Fibroblast of lung (primary cell): ENCODE results near the gene DMXL1. TPM values are rescaled to one million over a fixed set of nuclear protein-coding genes. Genes with fewer than 3 reads are reported as not detected.
A peak's percentile ranks its signal among the peaks of the same experiment; 100 is the strongest.
"Not testable (repeated sequence)": the region's sequence is repeated elsewhere in the genome, so short reads cannot be mapped to it uniquely, and the experiment has no call there.

Experiments
- DNase-seq, 2 donors: peaks; one replicate each; pipeline versions ENCODE4 v3.0.0 to v3.0.0-alpha.2; 2010; ENCODE audit warnings: low read depth in 2 of 2
- H2AFZ ChIP-seq: 2 replicates; pipeline ENCODE4 v1.5.1; 2012; ENCODE audit warnings: low read length, control low read depth, inconsistent platforms
- H3K27ac ChIP-seq: 2 replicates; pipeline ENCODE4 v1.5.1; 2011; ENCODE audit warnings: low read length, control low read depth; ENCODE audit not compliant: insufficient read depth
- H3K27me3 ChIP-seq: 2 replicates; pipeline ENCODE4 v1.5.1; 2011; ENCODE audit warnings: mild to moderate bottlenecking, low read length; ENCODE audit not compliant: control insufficient read depth, insufficient read depth
- H3K36me3 ChIP-seq: 2 replicates; pipeline ENCODE4 v1.5.1; 2011; ENCODE audit warnings: low read length; ENCODE audit not compliant: control insufficient read depth, insufficient read depth
- H3K4me1 ChIP-seq: 2 replicates; pipeline ENCODE4 v1.5.1; 2011; ENCODE audit warnings: low read length; ENCODE audit not compliant: control insufficient read depth, insufficient read depth; ENCODE audit errors: extremely low read depth
- H3K4me2 ChIP-seq: 2 replicates; pipeline ENCODE4 v1.5.1; 2011; ENCODE audit warnings: low read length, control low read depth; ENCODE audit not compliant: insufficient read depth; ENCODE audit errors: extremely low read depth
- H3K4me3 ChIP-seq, 4 experiments: fragments of 200-600 bp in 1 of 4; sonication (generic) in 1 of 4; replicated peaks in 1 of 4; 2 replicates each; pipeline ENCODE4 v1.5.1; 2011 to 2016; ENCODE audit warnings: low read length in 4 of 4, low read depth in 3 of 4, mild to moderate bottlenecking in 3 of 4, control low read depth in 2 of 4, inconsistent platforms in 1 of 4, mixed read lengths in 1 of 4; ENCODE audit not compliant: insufficient read depth in 1 of 4; ENCODE audit errors: control extremely low read depth in 1 of 4
- H3K79me2 ChIP-seq: 2 replicates; pipeline ENCODE4 v1.5.1; 2012; ENCODE audit warnings: mild to moderate bottlenecking, low read length, inconsistent platforms; ENCODE audit not compliant: control insufficient read depth, insufficient read depth
- H3K9ac ChIP-seq: 2 replicates; pipeline ENCODE4 v1.5.1; 2011; ENCODE audit warnings: mild to moderate bottlenecking, low read length, control low read depth; ENCODE audit not compliant: insufficient read depth
- H3K9me3 ChIP-seq: 2 replicates; pipeline ENCODE4 v1.5.1; 2012; ENCODE audit warnings: low read depth, low read length; ENCODE audit not compliant: control insufficient read depth, insufficient read depth
- H4K20me1 ChIP-seq: 2 replicates; pipeline ENCODE4 v1.5.1; 2011; ENCODE audit warnings: low read length; ENCODE audit not compliant: control insufficient read depth, insufficient read depth; ENCODE audit errors: extremely low read depth
- CTCF ChIP-seq, 2 donors: IDR thresholded peaks in 1 of 2; conservative IDR thresholded peaks in 1 of 2; 1 replicate in 1 of 2; 2 replicates in 1 of 2; pipeline ENCODE4 v1.5.1; 2011 to 2012; ENCODE audit warnings: low read length in 2 of 2, control low read depth in 1 of 2, inconsistent platforms in 1 of 2, low read depth in 1 of 2, mild to moderate bottlenecking in 1 of 2
- EZH2 ChIP-seq: IDR thresholded peaks from 2 replicates; pipeline ENCODE4 v1.5.1; 2012; ENCODE audit warnings: low read length, control low read depth, mild to moderate bottlenecking; ENCODE audit errors: missing control alignments
- polyA plus RNA-seq, 2 donors: library from polyadenylated mRNA; depleted of rRNA in 1 of 2; stranded (reverse) in 1 of 2; unstranded in 1 of 2; fragments of >200 nt; gene quantifications; 2 replicates each; pipeline ENCODE4 v1.2.1, GENCODE V29; 2011 to 2012; ENCODE audit warnings: missing spikeins in 1 of 2
- total RNA-seq: library from RNA; depleted of rRNA; stranded (reverse); fragments of >200 nt; gene quantifications from 2 replicates; pipeline ENCODE4 v1.2.1, GENCODE V29; 2014

DMXL1 gene
- total and polyA plus RNA-seq, 2 donors (not counting 1 experiment from before 2014, with no cell fraction given) = 21.1 to 59.5 TPM

- Histone ChIP-seq H3K4me2 (no peak overlapping the region), H2AFZ (no peak overlapping the region), H3K27ac (no peak overlapping the region), H4K20me1 (no peaks in the 10 kb centered on the region), H3K9me3 (no peaks in the 10 kb centered on the region), H3K9ac (no peak overlapping the region), H3K27me3 (no peaks in the 10 kb centered on the region), H3K4me3 (no peak overlapping the region), H3K79me2 (no peaks in the 10 kb centered on the region), H3K4me1 (no peaks in the 10 kb centered on the region), H3K36me3 (no peaks in the 10 kb centered on the region)
- DNase-seq = no peak
- TF ChIP-seq CTCF (conservative IDR thresholded peaks at IDR 0.05 in 1 of 2, IDR thresholded peaks at IDR 0.05 in 1 of 2; ENCODE audit: low read depth in 1 of 2, low read length in 2 of 2) = no peak
- TF ChIP-seq EZH2 = no peak
Measured at GRCh38 chr5:119123280-119123679, 52.4 kb downstream of the DMXL1 start.

GRCh38 chr5:119129770-119130169 is 58.9 kb downstream of the DMXL1 start:
- Histone ChIP-seq H2AFZ (no peak overlapping the region), H4K20me1 (no peaks in the 10 kb centered on the region), H3K9me3 (no peaks in the 10 kb centered on the region), H3K4me3 (no peak overlapping the region), H3K27ac (no peak overlapping the region), H3K27me3 (no peaks in the 10 kb centered on the region), H3K4me2 (no peak overlapping the region), H3K4me1 (no peaks in the 10 kb centered on the region), H3K9ac (no peak overlapping the region), H3K79me2 (no peaks in the 10 kb centered on the region), H3K36me3 (peaks cover 2% of the 10 kb centered on the region)
- TF ChIP-seq EZH2 = no peak
- TF ChIP-seq CTCF (conservative IDR thresholded peaks at IDR 0.05 in 1 of 2, IDR thresholded peaks at IDR 0.05 in 1 of 2; ENCODE audit: low read depth in 1 of 2, low read length in 2 of 2) = no peak
- DNase-seq = no peak

GRCh38 chr5:119131530-119132304 is 60.8 kb downstream of the DMXL1 start:
- no peak overlapping the region for H3K9ac ChIP-seq
- TF ChIP-seq EZH2 = no peak
- TF ChIP-seq CTCF (conservative IDR thresholded peaks at IDR 0.05 in 1 of 2, IDR thresholded peaks at IDR 0.05 in 1 of 2; ENCODE audit: low read depth in 1 of 2, low read length in 2 of 2) = no peak
- H3K27me3 ChIP-seq = no peaks in the 10 kb centered on the region
- peaks cover 2% of the 10 kb centered on the region for H3K36me3 ChIP-seq
- no peak overlapping the region for H3K4me2 ChIP-seq
- no peaks in the 10 kb centered on the region for H3K79me2 ChIP-seq
- H3K9me3 ChIP-seq = no peaks in the 10 kb centered on the region
- no peaks in the 10 kb centered on the region for H4K20me1 ChIP-seq
- no peak overlapping the region for H2AFZ ChIP-seq
- peak in 1 of 2 donors; percentile 0 for DNase-seq
- H3K27ac ChIP-seq = no peak overlapping the region
- no peak overlapping the region for H3K4me3 ChIP-seq
- H3K4me1 ChIP-seq = no peaks in the 10 kb centered on the region

- H3K36me3 ChIP-seq, H2AFZ ChIP-seq, DNase-seq, H3K4me1 ChIP-seq, H3K27me3 ChIP-seq, H3K9ac ChIP-seq, H3K27ac ChIP-seq, H3K4me3 ChIP-seq, H3K4me2 ChIP-seq, H3K79me2 ChIP-seq, H3K9me3 ChIP-seq, H4K20me1 ChIP-seq: not testable (repeated sequence)
Measured at GRCh38 chr5:119135743-119136142, 64.9 kb downstream of the DMXL1 start.
